Measurements from ENCODE around the gene PYROXD2.
A peak's percentile ranks its signal among the peaks of the same experiment; 100 is the strongest.

The PYROXD2 gene

GRCh38 chr10:98382691-98383101, 32.3 kb downstream of the PYROXD2 start:
- no peak for TF ChIP-seq CTCF (conservative IDR thresholded peaks at IDR 0.05; ENCODE audit: low read depth, low read length)
- H3K4me3 ChIP-seq (ENCODE audit: low read length): no peak overlapping the region
- no peak for DNase-seq (ENCODE audit: low read depth)

- no peak for TF ChIP-seq CTCF (conservative IDR thresholded peaks at IDR 0.05; ENCODE audit: low read depth, low read length)
- no peak overlapping the region for H3K4me3 ChIP-seq (ENCODE audit: low read length)
- no peak for DNase-seq (ENCODE audit: low read depth)
These were observed 34.3 kb downstream of the PYROXD2 start for GRCh38 chr10:98380493-98381339.

- DNase-seq (ENCODE audit: low read depth): no peak
- TF ChIP-seq CTCF (conservative IDR thresholded peaks at IDR 0.05; ENCODE audit: low read depth, low read length): no peak
- no peak overlapping the region for H3K4me3 ChIP-seq (ENCODE audit: low read length)
These were observed 36.3 kb downstream of the PYROXD2 start for GRCh38 chr10:98378722-98379121.

- DNase-seq (ENCODE audit: low read depth): no peak
- TF ChIP-seq CTCF (conservative IDR thresholded peaks at IDR 0.05; ENCODE audit: low read depth, low read length): no peak
These were observed 37.4 kb downstream of the PYROXD2 start for GRCh38 chr10:98377536-98377935.

GRCh38 chr10:98377001-98377400, 38.0 kb downstream of the PYROXD2 start:
- DNase-seq (ENCODE audit: low read depth): no peak
- no peak overlapping the region for H3K4me3 ChIP-seq (ENCODE audit: low read length)
- TF ChIP-seq CTCF (conservative IDR thresholded peaks at IDR 0.05; ENCODE audit: low read depth, low read length): no peak

More at GRCh38 chr10:98377536-98377935, 37.4 kb downstream of the PYROXD2 start:
- H3K4me3 ChIP-seq (ENCODE audit: low read length): no peak overlapping the region

GRCh38 chr10:98376485-98376884, 38.5 kb downstream of the PYROXD2 start:
- DNase-seq (ENCODE audit: low read depth): peak; percentile 32
- no peak for TF ChIP-seq CTCF (conservative IDR thresholded peaks at IDR 0.05; ENCODE audit: low read depth, low read length)
- H3K4me3 ChIP-seq (ENCODE audit: low read length): no peak overlapping the region

Data from retinal pigment epithelial cell (primary cell).